ACC112 (cell line): ENCODE measurements around the gene ARAF.
"Not testable (repeated sequence)": the region's sequence is repeated elsewhere in the genome, so short reads cannot be mapped to it uniquely, and the experiment has no call there.

Source experiments
- H2AFZ ChIP-seq: fragments of 200-600 bp; sonication (generic); one replicate; pipeline ENCODE4 v1.6.0; 2017; ENCODE audit warnings: antibody characterized with exemption, low read length; ENCODE audit not compliant: unreplicated experiment
- H3K27ac ChIP-seq: fragments of 200-600 bp; sonication (generic); 2 replicates; pipeline ENCODE4 v1.5.1; 2014; ENCODE audit warnings: low read depth, mild to moderate bottlenecking, antibody characterized with exemption, low read length, moderate library complexity
- H3K27me3 ChIP-seq: fragments of 200-600 bp; sonication (generic); 2 replicates; pipeline ENCODE4 v1.6.1; 2014; ENCODE audit warnings: mild to moderate bottlenecking, antibody characterized with exemption, low read length, moderate library complexity, mixed read lengths; ENCODE audit not compliant: insufficient read depth
- H3K36me3 ChIP-seq: fragments of 200-600 bp; sonication (generic); 2 replicates; pipeline ENCODE4 v1.6.1; 2016; ENCODE audit warnings: mild to moderate bottlenecking, antibody characterized with exemption, low read length, moderate library complexity, mixed read lengths; ENCODE audit not compliant: insufficient read depth
- H3K4me1 ChIP-seq: fragments of 200-600 bp; sonication (generic); one replicate; pipeline ENCODE4 v1.6.1; 2016; ENCODE audit warnings: low read length, mixed read lengths; ENCODE audit not compliant: insufficient read depth, unreplicated experiment, control insufficient read depth
- H3K4me3 ChIP-seq: fragments of 200-600 bp; sonication (generic); 2 replicates; pipeline ENCODE4 v1.5.1; 2014; ENCODE audit warnings: mild to moderate bottlenecking, low read depth, low read length
- H3K79me2 ChIP-seq: fragments of 200-600 bp; sonication (generic); one replicate; pipeline ENCODE4 v1.6.0; 2016; ENCODE audit warnings: low read length; ENCODE audit not compliant: control insufficient read depth, unreplicated experiment, insufficient read depth

ARAF gene

GRCh38 chrX:47586043-47586787 is 25.2 kb downstream of the ARAF start:
- Histone ChIP-seq H3K4me3 (0 out of 2 replicates have a peak overlapping the region, but pooled peaks have one; percentile 79), H3K36me3 (no peaks in the 10 kb centered on the region), H3K79me2 (peaks cover 22% of the 10 kb centered on the region), H3K4me1 (peaks cover 21% of the 10 kb centered on the region), H2AFZ (no peak overlapping the region), H3K27ac (0 out of 2 replicates have a peak overlapping the region, but pooled peaks have one; percentile 62), H3K27me3 (no peaks in the 10 kb centered on the region)

DNA sequence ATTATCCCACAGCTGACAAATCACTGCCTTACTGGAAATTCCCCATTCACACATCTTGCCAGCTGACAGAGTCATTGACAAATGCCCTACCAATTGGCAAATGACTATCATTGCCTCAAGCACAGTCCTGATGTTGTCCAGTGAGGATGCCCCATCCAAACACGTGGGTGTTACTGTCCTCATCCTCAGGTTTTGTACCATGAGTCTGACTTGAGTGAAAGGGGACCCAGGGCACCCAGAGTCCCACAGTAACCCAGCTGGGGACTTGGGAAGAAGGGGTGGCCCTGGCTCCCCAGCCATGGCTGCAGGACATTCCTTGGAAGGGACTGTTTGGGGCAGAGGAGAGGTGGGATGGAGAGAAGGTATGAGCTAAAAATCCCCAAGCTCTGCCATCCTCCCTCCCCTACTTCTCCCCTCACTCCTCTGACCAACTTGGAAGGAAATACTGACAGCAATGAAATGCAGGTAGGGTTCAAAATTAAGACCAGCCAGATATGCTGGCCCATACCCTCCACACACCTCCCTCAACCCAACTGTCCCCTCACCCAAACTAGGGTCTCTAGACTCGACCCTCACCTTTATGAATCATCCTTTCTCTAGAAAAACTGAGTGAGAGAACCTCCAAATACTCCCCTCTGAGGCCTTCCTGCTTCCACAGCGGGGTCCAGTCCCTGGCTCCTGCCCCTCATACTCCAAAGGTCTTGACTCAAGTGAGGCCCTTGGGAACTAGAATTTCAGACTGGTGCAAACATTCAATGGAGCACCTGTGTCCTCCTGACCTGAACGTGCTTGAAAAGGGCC is 26.3 kb downstream of the ARAF start:
- Histone ChIP-seq H2AFZ (no peak overlapping the region), H3K27me3 (no peaks in the 10 kb centered on the region)

GRCh38 chrX:47587906-47588735 is 27.1 kb downstream of the ARAF start:
- H3K27me3 ChIP-seq = no peaks in the 10 kb centered on the region
- H2AFZ ChIP-seq = no peak overlapping the region
- H3K36me3 ChIP-seq = no peaks in the 10 kb centered on the region
- H3K27ac ChIP-seq = no peak overlapping the region
- peaks cover 13% of the 10 kb centered on the region for H3K79me2 ChIP-seq
- no peak overlapping the region for H3K4me3 ChIP-seq
- peaks cover 15% of the 10 kb centered on the region for H3K4me1 ChIP-seq

More for the DNA sequence above, 26.3 kb downstream of the ARAF start:
- Histone ChIP-seq H3K4me3 (no peak overlapping the region), H3K4me1 (peaks cover 15% of the 10 kb centered on the region), H3K27ac (no peak overlapping the region), H3K36me3 (no peaks in the 10 kb centered on the region), H3K79me2 (peaks cover 21% of the 10 kb centered on the region)

DNA sequence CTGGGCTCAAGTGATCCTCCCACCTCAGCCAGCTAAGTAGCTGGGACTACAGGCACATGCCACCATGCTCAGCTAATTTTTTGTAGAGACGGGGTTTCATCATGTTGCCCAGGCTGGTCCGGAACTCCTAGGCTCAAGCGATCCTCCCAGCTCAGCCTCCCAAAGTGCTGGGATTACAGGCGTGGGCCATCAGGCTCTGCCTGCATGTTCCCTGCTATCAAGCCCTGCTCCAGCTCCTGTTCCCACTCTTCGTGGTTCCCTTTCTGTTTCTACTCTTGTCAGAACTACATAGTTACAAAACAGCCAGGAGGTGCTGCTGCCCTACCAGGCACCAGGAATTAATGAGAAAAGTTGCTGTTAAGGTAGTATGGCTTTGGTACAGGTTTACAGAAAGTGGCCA is 30.0 kb downstream of the ARAF start:
- peaks cover 8% of the 10 kb centered on the region for H3K4me1 ChIP-seq
- no peak overlapping the region for H2AFZ ChIP-seq
- no peak overlapping the region for H3K27ac ChIP-seq
- no peaks in the 10 kb centered on the region for H3K27me3 ChIP-seq
- H3K4me3 ChIP-seq = no peak overlapping the region
- H3K79me2 ChIP-seq = no peaks in the 10 kb centered on the region
- H3K36me3 ChIP-seq = no peaks in the 10 kb centered on the region

DNA sequence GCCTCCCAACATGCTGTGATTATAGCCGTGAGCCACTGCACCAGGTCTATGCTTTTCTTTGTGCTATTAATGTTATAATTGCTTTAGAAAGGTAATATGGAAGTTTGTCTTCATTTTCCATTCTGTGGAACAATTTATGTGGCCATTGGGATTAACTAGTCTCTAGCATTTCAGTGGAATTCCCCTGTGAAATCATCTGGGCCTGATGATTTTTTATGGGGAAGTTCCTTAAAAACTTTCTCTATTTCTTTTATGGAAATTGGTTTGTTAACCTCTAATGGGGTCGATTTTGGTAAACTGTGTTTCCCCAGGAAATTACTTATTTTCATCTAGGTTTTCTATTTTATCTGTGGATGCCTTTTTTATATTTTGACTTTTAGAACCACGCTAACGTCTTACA is 32.5 kb downstream of the ARAF start:
- Histone ChIP-seq H3K4me3 (no peak overlapping the region), H3K27ac (no peak overlapping the region), H3K36me3 (no peaks in the 10 kb centered on the region), H3K79me2 (no peaks in the 10 kb centered on the region), H3K27me3 (no peaks in the 10 kb centered on the region), H2AFZ (no peak overlapping the region), H3K4me1 (peaks cover 12% of the 10 kb centered on the region)

DNA sequence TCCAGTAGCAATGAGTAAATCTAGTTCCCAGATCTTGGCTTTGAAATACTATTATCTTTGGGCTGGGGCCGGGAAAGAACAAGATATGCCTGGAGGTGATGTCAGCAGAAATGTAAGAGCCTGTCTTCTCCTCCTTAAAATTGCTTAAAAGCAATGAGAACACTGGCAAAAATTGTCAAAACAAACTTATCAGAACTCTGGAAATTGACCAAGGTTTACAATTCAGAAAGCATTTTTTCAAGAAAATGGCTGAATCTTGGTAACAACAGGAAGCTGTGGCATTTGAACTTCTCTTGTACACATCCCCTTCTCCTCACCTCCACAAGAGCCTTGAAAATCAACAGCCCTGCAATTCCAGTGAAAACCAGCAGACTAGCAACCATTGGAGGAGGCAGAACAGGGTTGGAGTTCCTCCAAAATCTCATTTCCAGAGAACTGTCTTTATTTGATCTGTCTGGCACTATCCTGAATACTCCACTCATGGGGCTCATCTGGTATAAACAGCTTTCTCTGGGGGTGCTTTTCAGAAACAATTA is 34.8 kb downstream of the ARAF start:
- Histone ChIP-seq H3K27me3 (no peaks in the 10 kb centered on the region), H2AFZ (no peak overlapping the region), H3K4me1 (peaks cover 12% of the 10 kb centered on the region), H3K27ac (peak overlapping the region; percentile 94), H3K79me2 (no peaks in the 10 kb centered on the region), H3K4me3 (no peak overlapping the region), H3K36me3 (no peaks in the 10 kb centered on the region)

DNA sequence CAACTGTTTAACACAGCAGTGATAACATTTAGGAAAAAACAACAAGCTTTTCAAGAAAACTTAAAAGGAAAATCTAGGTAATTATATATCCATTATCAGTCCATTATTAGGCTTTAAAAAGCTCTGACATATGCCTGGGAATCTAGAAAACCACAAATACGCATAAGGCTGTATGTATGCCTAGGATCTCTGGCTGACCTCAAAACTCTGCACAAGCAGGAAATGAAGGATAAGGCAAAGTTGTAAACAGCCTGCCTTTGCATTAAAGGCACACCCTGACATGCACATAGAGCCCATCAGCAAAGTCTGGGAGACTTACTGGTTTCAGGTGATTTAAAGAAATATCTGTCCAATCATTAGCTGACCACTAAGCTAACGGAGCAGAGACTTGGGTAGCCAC is 35.3 kb downstream of the ARAF start:
- H2AFZ ChIP-seq = no peak overlapping the region
- no peaks in the 10 kb centered on the region for H3K27me3 ChIP-seq
- no peak overlapping the region for H3K4me3 ChIP-seq
- peak overlapping the region; percentile 94 for H3K27ac ChIP-seq
- H3K79me2 ChIP-seq = no peaks in the 10 kb centered on the region
- H3K36me3 ChIP-seq = no peaks in the 10 kb centered on the region
- peaks cover 12% of the 10 kb centered on the region for H3K4me1 ChIP-seq

DNA sequence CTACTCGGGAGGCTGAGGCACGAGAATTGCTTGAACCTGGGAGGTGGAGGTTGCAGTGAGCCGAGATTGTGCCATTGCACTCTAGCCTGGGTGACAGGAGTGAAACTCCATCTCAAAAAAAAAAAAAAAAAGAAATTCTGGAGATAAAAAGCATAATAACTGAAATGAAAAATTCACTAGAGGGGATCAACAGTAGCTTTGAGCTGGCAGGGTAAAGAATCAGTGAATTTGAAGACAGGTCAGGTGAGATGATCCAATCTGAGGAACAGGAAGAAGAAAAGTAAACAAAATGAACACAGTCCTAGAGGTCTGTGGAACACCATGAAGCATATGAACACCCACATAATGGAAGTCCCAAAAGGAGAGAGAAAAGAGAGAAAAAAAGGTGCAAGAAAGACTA is 36.2 kb downstream of the ARAF start:
- Histone ChIP-seq H3K4me1 (peaks cover 12% of the 10 kb centered on the region), H3K36me3 (no peaks in the 10 kb centered on the region), H3K4me3 (no peak overlapping the region), H3K27ac (no peak overlapping the region), H2AFZ (no peak overlapping the region), H3K79me2 (no peaks in the 10 kb centered on the region), H3K27me3 (no peaks in the 10 kb centered on the region)

DNA sequence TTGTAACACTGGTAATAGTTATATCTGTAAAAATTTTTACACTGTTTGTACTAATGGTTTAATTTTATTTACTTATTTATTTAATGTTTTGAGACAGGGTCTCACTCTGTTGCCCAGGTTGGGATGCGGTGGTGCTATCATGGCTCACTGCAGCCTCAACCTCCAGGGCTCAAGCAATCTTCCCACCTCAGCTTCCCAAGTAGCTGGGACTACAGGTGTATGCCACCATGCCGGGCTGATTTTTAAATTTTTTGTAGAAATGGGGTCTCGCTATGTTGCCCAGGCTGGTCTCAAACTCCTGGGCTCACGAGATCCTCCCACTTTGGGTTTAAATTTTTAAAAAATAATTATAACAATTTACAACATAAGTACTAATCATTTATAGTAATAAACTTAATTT is 42.1 kb downstream of the ARAF start:
- H3K27ac ChIP-seq, H3K4me3 ChIP-seq, H3K36me3 ChIP-seq, H3K4me1 ChIP-seq, H3K27me3 ChIP-seq, H2AFZ ChIP-seq, H3K79me2 ChIP-seq: not testable (repeated sequence)

GRCh38 chrX:47605024-47605423 is 44.0 kb downstream of the ARAF start:
- Histone ChIP-seq H3K4me3 (no peak overlapping the region), H2AFZ (no peak overlapping the region), H3K27me3 (no peaks in the 10 kb centered on the region), H3K27ac (no peak overlapping the region), H3K36me3 (no peaks in the 10 kb centered on the region), H3K4me1 (no peaks in the 10 kb centered on the region), H3K79me2 (no peaks in the 10 kb centered on the region)
